ENCODE measurements around the gene PCDHA7.

GRCh38 chr5:140808889-140809291 lies 25.2 kb upstream of the PCDHA7 start:
- no peak for TF ChIP-seq POLR2AphosphoS5 (IDR thresholded peaks at IDR 0.05)
- no peak for TF ChIP-seq CTCF (IDR thresholded peaks at IDR 0.05)
- TF ChIP-seq POLR2A (IDR thresholded peaks at IDR 0.05), result no peak
- TF ChIP-seq EP300 (IDR thresholded peaks at IDR 0.05), result no peak
